Keratinocyte (primary cell): Measurements from ENCODE around the gene WDR3. TPM values are rescaled to one million over a fixed set of nuclear protein-coding genes. Genes with fewer than 3 reads are reported as not detected.

Source experiments
- DNase-seq: peaks from one replicate; pipeline ENCODE4 v3.0.0-alpha.2; 2011; ENCODE audit warnings: low read depth, missing footprints, low spot score
- FAIRE-seq: peaks from 2 replicates; lab custom pipeline; 2011; peaks lifted over from hg19 to GRCh38; lab: Jason Lieb, UNC
- H2AFZ ChIP-seq: 2 replicates; pipeline ENCODE4 v1.6.0; 2012; ENCODE audit warnings: low read length, control low read depth, inconsistent platforms; ENCODE audit not compliant: control insufficient read depth
- H3K27ac ChIP-seq: 2 replicates; pipeline ENCODE4 v1.5.1; 2011; ENCODE audit warnings: low read length; ENCODE audit not compliant: control insufficient read depth, insufficient read depth
- H3K27me3 ChIP-seq: 3 replicates; pipeline ENCODE4 v1.6.0; 2011; ENCODE audit warnings: low read length; ENCODE audit not compliant: control insufficient read depth, insufficient read depth; ENCODE audit errors: extremely low read depth
- H3K36me3 ChIP-seq, 2 experiments: 2 replicates in 1 of 2; 3 replicates in 1 of 2; pipeline ENCODE4 v1.5.1; 2011; ENCODE audit warnings: low read length in 2 of 2, mild to moderate bottlenecking in 1 of 2; ENCODE audit not compliant: control insufficient read depth in 2 of 2, insufficient read depth in 2 of 2; ENCODE audit errors: extremely low read depth in 1 of 2
- H3K4me1 ChIP-seq: 3 replicates; pipeline ENCODE4 v1.5.1; 2011; ENCODE audit warnings: low read length; ENCODE audit not compliant: control insufficient read depth, insufficient read depth; ENCODE audit errors: extremely low read depth
- H3K4me2 ChIP-seq: 3 replicates; pipeline ENCODE4 v1.6.0; 2011; ENCODE audit warnings: low read depth, low read length; ENCODE audit not compliant: control insufficient read depth, insufficient read depth; ENCODE audit errors: extremely low read depth
- H3K4me3 ChIP-seq, 3 experiments: fragments of 200-600 bp in 1 of 3; sonication (generic) in 1 of 3; 2 replicates in 2 of 3; 3 replicates in 1 of 3; pipeline ENCODE4 v1.5.1; 2011 to 2016; ENCODE audit warnings: low read length in 3 of 3, mild to moderate bottlenecking in 3 of 3, control low read depth in 2 of 3, inconsistent platforms in 1 of 3, low read depth in 1 of 3, mixed read lengths in 1 of 3, mixed run types in 1 of 3, moderate library complexity in 1 of 3; ENCODE audit not compliant: control insufficient read depth in 2 of 3, insufficient read depth in 2 of 3; ENCODE audit errors: extremely low read depth in 1 of 3
- H3K79me2 ChIP-seq: 2 replicates; pipeline ENCODE4 v1.6.0; 2012; ENCODE audit warnings: low read length; ENCODE audit not compliant: control insufficient read depth, insufficient read depth
- H3K9ac ChIP-seq: 3 replicates; pipeline ENCODE4 v1.6.0; 2011; ENCODE audit warnings: low read length; ENCODE audit not compliant: control insufficient read depth, insufficient read depth; ENCODE audit errors: extremely low read depth
- H3K9me1 ChIP-seq: 3 replicates; pipeline ENCODE4 v1.6.0; 2011; ENCODE audit warnings: low read length; ENCODE audit not compliant: control insufficient read depth, insufficient read depth; ENCODE audit errors: extremely low read depth
- H3K9me3 ChIP-seq: 2 replicates; pipeline ENCODE4 v1.5.1; 2012; ENCODE audit warnings: low read depth, low read length; ENCODE audit not compliant: control insufficient read depth
- H4K20me1 ChIP-seq: 3 replicates; pipeline ENCODE4 v1.6.0; 2011; ENCODE audit warnings: low read length; ENCODE audit not compliant: control insufficient read depth, insufficient read depth; ENCODE audit errors: extremely low read depth
- CTCF ChIP-seq, 3 experiments: IDR thresholded peaks in 1 of 3; conservative IDR thresholded peaks in 1 of 3; optimal IDR thresholded peaks in 1 of 3; 2 replicates in 2 of 3; 3 replicates in 1 of 3; pipeline versions ENCODE3 to v1.5.1; 2011; ENCODE audit warnings: low read length in 3 of 3, mild to moderate bottlenecking in 3 of 3, moderate library complexity in 2 of 3, control low read depth in 1 of 3, inconsistent platforms in 1 of 3; ENCODE audit not compliant: insufficient read depth in 2 of 3; ENCODE audit errors: extremely low read depth in 1 of 3
- EZH2 ChIP-seq: IDR thresholded peaks from one replicate; pipeline ENCODE4 v1.6.1; 2012; ENCODE audit warnings: inconsistent platforms, mild to moderate bottlenecking, low read length, moderate library complexity
- dilution Hi-C: fragments of 300-500 bp; cut with MboI; formaldehyde crosslinking; loops from one replicate; pipeline ENCODE4 v1.7.0; 2020; ENCODE audit warnings: low sequenced_read_pairs; ENCODE audit not compliant: extremely low pct_ligation_motif_present
- polyA plus RNA-seq, 5 experiments: library from polyadenylated mRNA; depleted of rRNA in 3 of 5; stranded (reverse) in 3 of 5; stranded (forward) in 1 of 5; unstranded in 1 of 5; fragments of >200 nt; gene quantifications; 1 replicate in 1 of 5; 2 replicates in 3 of 5; 3 replicates in 1 of 5; pipeline versions ENCODE4 v1.2.1 to v1.2.3, GENCODE V29; 2011 to 2012; ENCODE audit warnings: missing spikeins in 2 of 5, low read depth in 1 of 5, low replicate concordance in 1 of 5

The WDR3 gene
- polyA plus RNA-seq, 1 donor (not counting 4 experiments of a cell fraction or from before 2014, with no cell fraction given): 47.8 TPM

GRCh38 chr1:118012515-118013124 lies 83.1 kb downstream of the WDR3 start:
- no peak overlapping the region for H3K27ac ChIP-seq
- H3K9me1 ChIP-seq: no peaks in the 10 kb centered on the region
- DNase-seq (no peak), FAIRE-seq (no peak)
- H3K4me2 ChIP-seq: no peak overlapping the region
- H3K4me1 ChIP-seq: no peaks in the 10 kb centered on the region
- dilution Hi-C loops: no loop called here
- H3K79me2 ChIP-seq: no peaks in the 10 kb centered on the region
- no peaks in the 10 kb centered on the region for H3K36me3 ChIP-seq
- no peaks in the 10 kb centered on the region for H3K9me3 ChIP-seq
- no peak overlapping the region for H3K9ac ChIP-seq
- no peak overlapping the region for H3K4me3 ChIP-seq
- H3K27me3 ChIP-seq: no peaks in the 10 kb centered on the region
- TF ChIP-seq CTCF (optimal IDR thresholded peaks at IDR 0.05 in 1 of 3, IDR thresholded peaks at IDR 0.05 in 1 of 3, conservative IDR thresholded peaks at IDR 0.05 in 1 of 3; ENCODE audit: extremely low read depth in 1 of 3, insufficient read depth in 2 of 3, low read length in 3 of 3) (no peak), EZH2 (no peak)
- no peaks in the 10 kb centered on the region for H4K20me1 ChIP-seq
- no peak overlapping the region for H2AFZ ChIP-seq

GRCh38 chr1:118013336-118013735 lies 83.8 kb downstream of the WDR3 start:
- Histone ChIP-seq H3K27me3 (no peaks in the 10 kb centered on the region), H3K27ac (no peak overlapping the region), H3K4me2 (no peak overlapping the region), H3K79me2 (no peaks in the 10 kb centered on the region), H4K20me1 (no peaks in the 10 kb centered on the region), H3K9me3 (no peaks in the 10 kb centered on the region), H3K36me3 (no peaks in the 10 kb centered on the region), H3K9me1 (no peaks in the 10 kb centered on the region), H2AFZ (no peak overlapping the region), H3K4me1 (no peaks in the 10 kb centered on the region), H3K9ac (no peak overlapping the region), H3K4me3 (no peak overlapping the region)
- FAIRE-seq (no peak), DNase-seq (no peak)
- TF ChIP-seq CTCF (optimal IDR thresholded peaks at IDR 0.05 in 1 of 3, IDR thresholded peaks at IDR 0.05 in 1 of 3, conservative IDR thresholded peaks at IDR 0.05 in 1 of 3; ENCODE audit: extremely low read depth in 1 of 3, insufficient read depth in 2 of 3, low read length in 3 of 3): no peak
- TF ChIP-seq EZH2: no peak
- dilution Hi-C loops: no loop called here
